Esophagus muscularis mucosa (tissue), 4 donors: ENCODE data around the gene RCOR3.
"Not testable (repeated sequence)": the region's sequence is repeated elsewhere in the genome, so short reads cannot be mapped to it uniquely, and the experiment has no call there.

Experiments
- EP300 ChIP-seq: sonication (generic); formaldehyde crosslinking; IDR thresholded peaks from one replicate; pipeline ENCODE4 v1.6.1; 2017; ENCODE audit warnings: antibody characterized with exemption
- POLR2AphosphoS5 ChIP-seq, 2 donors: sonication (generic); formaldehyde crosslinking; IDR thresholded peaks; one replicate each; pipeline ENCODE4 v1.6.1; 2017; ENCODE audit warnings: antibody characterized with exemption in 2 of 2
- TF ChIP-seq, protein P1 (sequence below), 3 experiments: fragments of 200-600 bp in 2 of 3; fragments of 450-650 bp in 1 of 3; sonication (generic) in 2 of 3; IDR thresholded peaks; one replicate each; pipeline ENCODE4 v1.5.1; 2017 to 2019; ENCODE audit warnings: antibody characterized with exemption in 3 of 3, mild to moderate bottlenecking in 2 of 3, moderate library complexity in 1 of 3

DNA sequence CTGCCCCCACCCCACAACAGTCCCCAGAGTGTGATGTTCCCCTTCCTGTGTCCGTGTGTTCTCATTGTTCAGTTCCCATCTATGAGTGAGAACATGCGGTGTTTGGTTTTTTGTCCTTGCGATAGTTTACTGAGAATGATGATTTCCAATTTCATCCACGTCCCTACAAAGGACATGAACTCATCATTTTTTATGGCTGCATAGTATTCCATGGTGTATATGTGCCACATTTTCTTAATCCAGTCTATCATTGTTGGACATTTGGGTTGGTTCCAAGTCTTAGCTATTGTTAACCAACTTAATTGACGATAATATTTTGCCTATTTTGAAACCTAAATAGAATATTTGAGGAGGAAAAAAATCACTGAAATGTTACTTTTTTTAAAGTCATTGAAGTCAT, 3.9 kb downstream of the RCOR3 start:
- TF ChIP-seq, protein P1, sequence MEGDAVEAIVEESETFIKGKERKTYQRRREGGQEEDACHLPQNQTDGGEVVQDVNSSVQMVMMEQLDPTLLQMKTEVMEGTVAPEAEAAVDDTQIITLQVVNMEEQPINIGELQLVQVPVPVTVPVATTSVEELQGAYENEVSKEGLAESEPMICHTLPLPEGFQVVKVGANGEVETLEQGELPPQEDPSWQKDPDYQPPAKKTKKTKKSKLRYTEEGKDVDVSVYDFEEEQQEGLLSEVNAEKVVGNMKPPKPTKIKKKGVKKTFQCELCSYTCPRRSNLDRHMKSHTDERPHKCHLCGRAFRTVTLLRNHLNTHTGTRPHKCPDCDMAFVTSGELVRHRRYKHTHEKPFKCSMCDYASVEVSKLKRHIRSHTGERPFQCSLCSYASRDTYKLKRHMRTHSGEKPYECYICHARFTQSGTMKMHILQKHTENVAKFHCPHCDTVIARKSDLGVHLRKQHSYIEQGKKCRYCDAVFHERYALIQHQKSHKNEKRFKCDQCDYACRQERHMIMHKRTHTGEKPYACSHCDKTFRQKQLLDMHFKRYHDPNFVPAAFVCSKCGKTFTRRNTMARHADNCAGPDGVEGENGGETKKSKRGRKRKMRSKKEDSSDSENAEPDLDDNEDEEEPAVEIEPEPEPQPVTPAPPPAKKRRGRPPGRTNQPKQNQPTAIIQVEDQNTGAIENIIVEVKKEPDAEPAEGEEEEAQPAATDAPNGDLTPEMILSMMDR (IDR thresholded peaks at IDR 0.05) = not testable (repeated sequence)
- TF ChIP-seq POLR2AphosphoS5 (IDR thresholded peaks at IDR 0.05); EP300: not testable (repeated sequence)
